GM21825 (cell line): ENCODE results near the gene TBC1D22A.

Experiments used
- ATAC-seq: cut with Tn5 transposase; IDR thresholded peaks from one replicate; pipeline ENCODE4 v1.9.1; 2021; ENCODE audit warnings: mild to moderate bottlenecking, moderate library complexity; ENCODE audit not compliant: unreplicated experiment

Gene TBC1D22A

GRCh38 chr22:47006433-47006832 lies 244.0 kb downstream of the TBC1D22A start:
- no peak for ATAC-seq

DNA sequence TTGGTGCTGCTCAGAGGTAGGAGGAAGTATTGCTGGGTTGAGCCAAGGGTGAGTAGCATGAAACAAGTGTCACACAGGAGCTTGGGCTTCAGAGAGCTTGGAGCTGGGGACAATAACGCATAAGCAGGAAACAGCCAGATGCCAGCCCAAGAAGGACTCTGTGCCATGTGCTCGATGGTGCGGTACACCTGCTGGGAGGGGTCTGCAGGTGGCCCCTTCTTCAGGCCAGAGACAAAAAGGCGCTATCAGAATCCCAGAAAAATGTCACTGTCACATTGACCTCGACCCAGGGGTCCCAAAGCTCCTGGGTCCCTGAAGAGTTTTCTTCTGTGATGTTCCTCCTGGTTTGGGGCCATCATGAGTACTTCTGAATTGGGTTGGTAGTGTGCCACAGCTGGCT lies 244.4 kb downstream of the TBC1D22A start:
- no peak for ATAC-seq

- no peak for ATAC-seq
Observed at GRCh38 chr22:47007496-47007895, 245.0 kb downstream of the TBC1D22A start.

DNA sequence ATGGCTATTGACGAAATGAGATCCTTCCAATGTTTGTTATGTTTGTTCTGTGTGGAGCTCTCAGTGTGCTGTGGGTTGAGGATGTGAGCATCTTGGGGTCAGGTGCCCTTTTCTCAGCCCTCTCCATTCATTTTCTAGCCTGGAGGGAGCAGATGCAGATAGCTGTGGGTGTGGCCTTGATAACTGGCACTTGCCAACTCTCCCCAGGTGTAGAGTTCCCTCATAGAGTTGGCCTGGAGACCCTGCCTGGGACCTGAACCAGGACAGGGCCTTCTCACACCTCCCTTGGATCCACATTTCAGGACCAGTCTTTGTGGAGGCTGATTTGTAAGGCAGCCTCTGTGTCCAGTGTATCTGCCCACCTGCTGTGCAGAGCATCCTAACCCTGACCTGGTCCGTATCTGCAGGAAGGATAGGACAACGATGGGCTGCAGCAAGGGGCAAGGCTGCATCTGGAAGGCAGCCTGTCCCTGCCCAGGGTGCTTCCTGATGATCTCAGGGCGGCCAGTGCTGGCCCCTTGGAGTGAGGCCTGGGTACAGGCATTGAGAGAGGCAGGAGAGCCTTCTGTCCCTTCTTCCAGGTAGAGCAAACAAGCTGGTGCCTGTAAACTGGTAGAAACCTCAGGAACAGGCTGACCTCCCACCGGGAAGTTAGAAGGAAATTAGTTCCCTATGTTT lies 245.9 kb downstream of the TBC1D22A start:
- ATAC-seq: no peak

GRCh38 chr22:47009304-47010101 lies 247.1 kb downstream of the TBC1D22A start:
- no peak for ATAC-seq

- ATAC-seq: no peak
Observed at GRCh38 chr22:47010211-47010610, 247.8 kb downstream of the TBC1D22A start.

DNA sequence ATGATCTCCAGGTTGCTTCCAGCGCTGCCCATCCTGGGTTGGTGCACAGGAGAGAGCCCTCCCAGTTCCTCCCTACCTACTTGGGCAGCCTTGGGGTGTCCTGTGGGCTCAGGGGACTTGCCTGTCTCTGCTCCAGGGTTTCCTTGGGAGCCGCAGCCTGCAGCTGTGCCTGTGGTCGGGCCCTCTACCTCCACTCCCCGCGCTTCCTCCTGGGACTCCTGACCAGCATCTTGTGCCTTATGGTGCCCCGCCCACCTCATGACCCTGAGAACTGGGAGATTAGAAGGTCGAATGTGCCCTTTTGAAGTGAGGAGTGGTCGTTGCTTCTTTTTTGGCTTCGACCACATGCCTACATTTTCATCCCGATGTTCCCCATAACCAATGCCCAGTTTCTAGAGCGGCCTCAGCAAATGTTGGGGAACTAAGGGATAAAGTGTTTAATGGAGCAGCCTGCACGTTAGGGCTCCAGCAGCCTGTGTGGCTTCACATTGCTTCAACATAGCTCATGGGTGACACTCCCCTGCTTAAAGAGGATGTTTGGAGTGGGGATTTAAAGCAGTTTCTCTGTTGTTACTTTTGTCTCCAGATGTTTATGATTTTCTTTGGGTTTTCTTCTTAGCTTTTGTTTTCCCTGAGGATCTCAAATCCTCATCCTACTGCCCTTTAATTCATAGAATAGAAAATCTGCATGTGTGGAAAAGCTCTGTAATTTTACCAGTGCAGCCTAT lies 248.8 kb downstream of the TBC1D22A start:
- ATAC-seq: no peak

DNA sequence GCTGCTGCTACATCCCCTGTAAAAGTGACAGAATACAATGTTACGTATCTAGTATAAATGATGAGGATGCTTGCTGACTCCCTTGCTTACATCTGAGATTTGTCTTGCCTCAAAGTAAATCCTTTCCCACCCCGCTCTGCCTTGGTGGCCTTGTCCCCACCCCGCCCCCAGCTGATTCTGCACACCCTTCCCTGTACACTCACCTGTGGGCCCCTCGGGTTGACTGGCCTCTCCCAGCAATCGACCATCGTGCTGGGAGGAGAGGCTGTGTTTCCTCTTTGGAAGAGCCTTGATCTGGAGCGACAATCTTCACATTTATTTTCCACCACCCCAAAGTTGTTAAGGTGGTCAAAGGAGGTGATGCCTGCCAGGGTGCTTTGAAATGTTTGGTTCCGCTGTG lies 249.4 kb downstream of the TBC1D22A start:
- ATAC-seq: no peak

GRCh38 chr22:47012589-47013370 lies 250.3 kb downstream of the TBC1D22A start:
- ATAC-seq: no peak

DNA sequence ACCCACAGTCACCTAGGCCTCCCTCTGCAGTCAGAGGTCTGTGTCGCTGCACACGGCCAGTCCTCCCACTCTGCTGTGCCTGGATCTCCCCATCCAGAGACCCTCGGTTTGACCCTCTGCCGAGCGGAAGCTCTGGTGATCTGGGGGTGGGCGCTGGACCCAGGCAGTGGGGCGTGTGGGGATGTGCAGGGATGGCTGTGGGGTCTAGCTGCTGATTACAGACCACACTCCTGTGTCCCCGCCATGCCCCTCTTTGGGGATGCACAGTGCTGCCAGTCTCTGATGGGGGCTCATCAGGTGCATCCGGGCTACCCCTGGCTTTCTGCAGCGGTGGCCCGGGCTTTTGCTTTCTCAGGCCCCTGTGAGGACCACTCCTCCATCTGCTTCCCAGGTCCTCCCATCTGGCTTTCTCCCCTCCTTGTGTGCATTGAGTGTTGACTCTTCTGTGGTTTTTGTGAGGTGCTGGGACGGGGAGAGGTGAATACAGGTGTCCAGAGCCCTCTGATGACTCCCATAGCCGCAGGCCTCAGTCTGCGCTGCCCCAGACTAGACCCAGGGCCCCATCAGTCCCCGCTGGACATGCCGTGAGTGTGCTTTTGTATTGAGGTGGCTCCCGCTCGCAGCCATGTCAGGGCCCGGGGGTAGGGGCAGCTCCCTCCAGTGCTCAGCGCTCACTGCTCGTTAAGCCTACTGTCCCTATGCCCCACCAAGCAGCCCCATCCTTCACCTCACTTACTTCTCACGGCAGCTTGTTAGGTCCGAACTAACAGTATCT lies 251.6 kb downstream of the TBC1D22A start:
- no peak for ATAC-seq

DNA sequence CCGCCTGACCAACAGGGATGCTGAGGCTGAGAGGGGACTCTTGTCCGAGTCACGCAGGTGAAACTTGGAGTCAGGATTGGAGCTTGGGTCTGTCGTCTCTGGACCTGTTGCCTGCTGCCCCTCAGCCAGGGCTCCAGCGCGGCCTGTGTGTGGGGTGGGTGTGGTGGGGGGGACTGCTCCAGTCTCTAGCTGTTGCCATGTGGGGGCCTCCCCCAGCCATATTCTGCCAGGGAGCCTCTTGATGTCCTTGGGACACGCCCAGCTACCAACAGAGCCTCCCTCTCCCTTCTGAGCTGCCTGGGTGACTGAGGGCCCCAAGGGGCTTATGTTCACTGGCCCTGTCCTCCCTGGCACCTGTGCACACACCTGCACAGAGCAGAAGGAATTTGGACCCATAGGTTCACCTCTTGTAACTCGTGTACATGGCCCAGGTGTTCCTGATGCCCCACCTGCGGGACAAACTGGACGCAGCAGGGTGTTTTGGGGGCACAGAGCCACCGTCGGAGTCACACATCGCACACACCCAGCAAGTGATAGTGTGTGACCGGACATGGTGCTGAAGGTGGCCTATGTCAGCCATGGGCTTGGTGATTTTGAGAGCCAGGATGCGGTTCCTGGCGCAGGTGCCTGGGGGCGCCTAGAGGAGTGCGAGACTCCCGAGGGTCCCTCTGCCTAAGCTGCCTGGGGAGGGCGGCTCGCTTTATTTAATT lies 252.3 kb downstream of the TBC1D22A start:
- no peak for ATAC-seq

- ATAC-seq: no peak
Observed at GRCh38 chr22:47015589-47016178, 253.2 kb downstream of the TBC1D22A start.

DNA sequence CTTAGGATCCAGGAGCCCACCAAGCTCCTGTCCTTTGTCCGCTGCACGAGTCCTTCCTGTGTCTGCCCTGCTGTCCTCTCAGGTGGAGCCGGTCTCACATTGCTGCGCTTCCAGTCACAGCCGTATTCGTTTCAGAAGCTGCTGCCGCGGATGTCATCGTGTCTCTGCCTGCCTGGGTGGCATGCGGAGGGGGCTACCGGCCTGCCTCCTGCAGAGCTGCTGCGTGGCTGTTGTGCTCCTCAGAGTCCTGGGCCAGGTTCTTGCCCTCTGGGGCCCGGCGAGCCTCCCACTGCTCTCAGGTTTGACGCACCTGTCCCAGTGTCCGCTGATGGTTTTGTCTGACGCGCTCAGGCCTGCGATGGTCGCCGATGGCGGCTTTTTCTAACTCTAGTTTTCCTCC lies 254.2 kb downstream of the TBC1D22A start:
- ATAC-seq: no peak

- no peak for ATAC-seq
Observed at GRCh38 chr22:47017245-47017644, 254.8 kb downstream of the TBC1D22A start.

GRCh38 chr22:47018010-47018910 lies 255.8 kb downstream of the TBC1D22A start:
- ATAC-seq: no peak

DNA sequence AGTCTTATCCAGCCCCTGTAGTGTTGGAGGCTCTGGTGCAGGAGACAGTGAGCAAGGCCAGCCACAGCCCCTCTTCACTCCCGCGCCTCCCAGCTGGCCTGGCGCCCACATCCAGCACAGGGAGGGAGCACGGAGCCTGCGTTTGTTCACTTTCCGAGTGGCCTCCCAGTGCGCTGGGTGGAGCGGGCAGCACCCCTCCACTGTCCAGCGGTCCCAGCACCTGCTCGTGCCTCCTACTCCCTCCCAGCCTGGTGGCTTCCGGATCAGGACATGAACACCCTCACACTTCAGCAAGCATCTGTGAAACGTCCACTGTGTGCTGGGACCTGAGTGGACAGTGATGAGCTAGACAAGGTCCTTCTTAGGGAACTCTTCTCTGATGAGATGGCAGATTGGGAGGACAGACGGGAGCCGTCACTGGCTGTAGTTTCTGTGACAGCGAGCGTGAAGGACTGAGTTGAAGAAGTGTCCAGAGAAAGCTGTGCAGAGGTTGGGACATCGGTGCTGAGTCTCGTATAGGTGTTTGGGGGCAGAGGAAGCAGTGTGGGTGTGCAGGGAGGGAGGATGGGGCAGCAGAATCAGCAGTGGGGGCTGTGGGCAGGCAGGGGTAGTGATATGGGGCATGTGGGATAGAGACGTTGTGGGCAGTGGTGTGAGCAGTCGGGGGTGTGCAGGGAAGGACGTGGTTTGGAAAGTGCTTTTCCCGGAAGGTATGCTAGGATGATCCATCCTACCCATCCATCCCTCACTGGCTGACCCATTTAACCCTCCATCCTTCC lies 256.8 kb downstream of the TBC1D22A start:
- no peak for ATAC-seq

DNA sequence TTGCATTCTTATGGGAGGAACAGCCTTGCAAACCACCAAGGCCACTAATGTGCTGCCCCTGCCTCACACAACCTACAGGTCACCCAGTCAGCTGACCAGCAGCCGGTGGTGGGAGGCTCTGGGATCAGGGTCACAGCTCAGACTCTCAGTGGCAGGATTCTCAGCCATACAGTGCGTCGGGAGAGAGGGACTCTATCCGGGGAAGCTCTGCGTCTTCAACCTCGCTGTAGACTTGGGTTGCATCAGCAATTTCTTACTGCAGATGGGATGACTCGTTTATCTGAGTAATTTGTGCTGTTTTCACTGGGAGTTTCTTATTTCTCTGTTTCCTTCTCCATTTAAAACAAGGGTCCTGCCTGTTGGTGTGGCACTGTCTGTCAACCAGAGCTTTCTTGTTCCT lies 257.7 kb downstream of the TBC1D22A start:
- ATAC-seq: no peak
